ENCODE measurements around the gene CIITA.
"Not testable (repeated sequence)": the region's sequence is repeated elsewhere in the genome, so short reads cannot be mapped to it uniquely, and the experiment has no call there.

The CIITA gene

GRCh38 chr16:10920726-10921427, 43.9 kb downstream of the CIITA start:
- DNase-seq = peak; percentile 80

GRCh38 chr16:10921536-10922327, 44.7 kb downstream of the CIITA start:
- peak; percentile 58 for DNase-seq

- no peak for DNase-seq
Observed at GRCh38 chr16:10922328-10923145, 45.5 kb downstream of the CIITA start.

- DNase-seq = no peak
Observed at GRCh38 chr16:10923146-10923649, 46.2 kb downstream of the CIITA start.

- peak; percentile 29 for DNase-seq
Observed at GRCh38 chr16:10923650-10924214, 46.7 kb downstream of the CIITA start.

- not testable (repeated sequence) for DNase-seq
Observed at GRCh38 chr16:10925285-10925684, 48.3 kb downstream of the CIITA start.

GRCh38 chr16:10926094-10926493, 49.1 kb downstream of the CIITA start:
- no peak for DNase-seq

GRCh38 chr16:10926867-10927266, 49.9 kb downstream of the CIITA start:
- DNase-seq = no peak

GRCh38 chr16:10927497-10928112, 50.6 kb downstream of the CIITA start:
- no peak for DNase-seq

- peak; percentile 84 for DNase-seq
Observed at GRCh38 chr16:10929097-10929496, 52.1 kb downstream of the CIITA start.

- peak; percentile 79 for DNase-seq
Observed at GRCh38 chr16:10929853-10930754, 53.1 kb downstream of the CIITA start.

GRCh38 chr16:10930755-10931093, 53.7 kb downstream of the CIITA start:
- no peak for DNase-seq

- DNase-seq = no peak
Observed at GRCh38 chr16:10931134-10931533, 54.1 kb downstream of the CIITA start.

- no peak for DNase-seq
Observed at GRCh38 chr16:10931977-10932632, 55.1 kb downstream of the CIITA start.

GRCh38 chr16:10932959-10933710, 56.1 kb downstream of the CIITA start:
- DNase-seq = no peak

- DNase-seq = peak; percentile 46
Observed at GRCh38 chr16:10933865-10934264, 56.9 kb downstream of the CIITA start.

- no peak for DNase-seq
Observed at GRCh38 chr16:10934325-10935107, 57.5 kb downstream of the CIITA start.

GRCh38 chr16:10935226-10935915, 58.4 kb downstream of the CIITA start:
- DNase-seq = no peak

Data from NCI-H2029 (cell line).